Esophagus squamous epithelium (tissue), 4 donors: ENCODE data around the gene ABCB8.

Experiments
- CTCF ChIP-seq, 6 experiments: fragments of 450-650 bp in 4 of 6; fragments of 200-600 bp in 2 of 6; sonication (generic) in 2 of 6; IDR thresholded peaks; one replicate each; pipeline ENCODE4 v1.5.1; 2016 to 2019; ENCODE audit warnings: antibody characterized with exemption in 6 of 6, mild to moderate bottlenecking in 4 of 6, moderate library complexity in 4 of 6
- POLR2A ChIP-seq, 4 donors: fragments of 450-650 bp; IDR thresholded peaks; one replicate each; pipeline ENCODE4 v1.6.1; 2017; ENCODE audit warnings: antibody characterized with exemption in 4 of 4, mild to moderate bottlenecking in 4 of 4, moderate library complexity in 3 of 4

- no peak for TF ChIP-seq POLR2A (IDR thresholded peaks at IDR 0.05)
- TF ChIP-seq CTCF (IDR thresholded peaks at IDR 0.05), result no peak
These were observed 67.7 kb downstream of the ABCB8 start for GRCh38 chr7:151095828-151096475.
